Stimulated activated CD4-positive, alpha-beta T cell treated with anti-CD3 and anti-CD28 coated beads, Interleukin-1b, Interleukin-23, amount 100 ng/mL, for 48 hours (primary cell): Measurements from ENCODE around the gene DPCD.
A peak's percentile ranks its signal among the peaks of the same experiment; 100 is the strongest.

ENCODE experiments used
- DNase-seq: peaks from one replicate; pipeline ENCODE4 v3.0.0-alpha.2; 2020

DPCD gene

GRCh38 chr10:101567165-101568006 is 20.7 kb upstream of the DPCD start:
- DNase-seq: no peak

DNA sequence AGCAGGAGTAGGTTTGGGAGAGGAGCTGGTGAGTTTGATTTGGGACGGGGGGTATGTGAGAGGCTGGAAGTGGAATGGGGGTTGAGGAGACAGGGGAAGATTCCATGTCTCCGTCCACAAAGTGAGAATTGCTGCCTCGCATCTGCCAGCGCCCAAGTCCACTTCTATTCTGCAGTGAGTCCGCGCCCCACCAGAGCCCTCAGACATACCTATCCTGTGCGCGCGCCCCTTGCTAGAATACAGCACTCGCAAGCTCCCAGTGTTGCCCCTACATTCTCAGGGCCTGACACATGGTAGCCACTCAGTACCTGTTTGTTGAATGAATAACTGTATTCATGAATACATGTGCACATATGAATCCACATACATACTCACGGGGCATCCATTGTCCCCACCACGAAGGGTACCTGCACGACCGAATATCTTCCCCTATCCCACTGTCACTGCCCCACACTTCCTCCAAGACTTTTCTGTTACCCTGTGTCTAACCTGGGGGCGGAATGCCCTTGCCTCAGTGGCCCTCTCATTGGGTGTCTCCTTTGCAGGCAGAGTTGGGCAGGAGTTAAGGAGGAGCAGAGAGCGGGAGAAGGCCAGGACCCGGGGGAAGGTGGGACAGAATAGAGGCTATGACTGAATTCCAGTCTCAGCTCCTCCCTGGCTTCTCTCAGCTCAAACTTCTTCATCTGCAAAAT is 19.9 kb upstream of the DPCD start:
- no peak for DNase-seq

- DNase-seq: no peak
These were observed 18.8 kb upstream of the DPCD start for GRCh38 chr10:101569323-101569621.

GRCh38 chr10:101569622-101570427 is 18.3 kb upstream of the DPCD start:
- peak; percentile 70 for DNase-seq

GRCh38 chr10:101570428-101571270 is 17.5 kb upstream of the DPCD start:
- DNase-seq: no peak

- DNase-seq: no peak
These were observed 16.7 kb upstream of the DPCD start for GRCh38 chr10:101571271-101571925.

DNA sequence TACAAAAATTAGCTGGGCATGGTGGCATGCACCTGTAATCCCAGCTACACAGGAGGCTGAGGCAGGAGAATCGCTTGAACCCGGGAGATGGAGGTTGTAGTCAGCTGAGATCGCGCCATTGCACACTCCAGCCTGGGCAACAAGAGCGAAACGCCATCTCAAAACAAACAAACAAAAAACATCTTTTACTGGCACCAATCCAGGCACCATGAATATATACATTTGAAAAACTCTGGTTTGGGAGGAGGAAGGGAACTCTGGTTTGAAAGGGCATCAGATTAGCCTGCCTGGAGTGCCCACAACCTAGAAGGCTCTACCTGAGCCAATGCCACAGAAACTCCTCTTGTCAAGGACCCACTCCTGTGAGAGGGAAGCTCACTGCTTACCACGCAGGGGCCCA is 16.0 kb upstream of the DPCD start:
- DNase-seq: no peak

- no peak for DNase-seq
These were observed 15.3 kb upstream of the DPCD start for GRCh38 chr10:101572785-101573184.

GRCh38 chr10:101573885-101574753 is 14.0 kb upstream of the DPCD start:
- no peak for DNase-seq

- no peak for DNase-seq
These were observed 13.0 kb upstream of the DPCD start for GRCh38 chr10:101575091-101575490.

- DNase-seq: no peak
These were observed 12.4 kb upstream of the DPCD start for GRCh38 chr10:101575580-101576210.

DNA sequence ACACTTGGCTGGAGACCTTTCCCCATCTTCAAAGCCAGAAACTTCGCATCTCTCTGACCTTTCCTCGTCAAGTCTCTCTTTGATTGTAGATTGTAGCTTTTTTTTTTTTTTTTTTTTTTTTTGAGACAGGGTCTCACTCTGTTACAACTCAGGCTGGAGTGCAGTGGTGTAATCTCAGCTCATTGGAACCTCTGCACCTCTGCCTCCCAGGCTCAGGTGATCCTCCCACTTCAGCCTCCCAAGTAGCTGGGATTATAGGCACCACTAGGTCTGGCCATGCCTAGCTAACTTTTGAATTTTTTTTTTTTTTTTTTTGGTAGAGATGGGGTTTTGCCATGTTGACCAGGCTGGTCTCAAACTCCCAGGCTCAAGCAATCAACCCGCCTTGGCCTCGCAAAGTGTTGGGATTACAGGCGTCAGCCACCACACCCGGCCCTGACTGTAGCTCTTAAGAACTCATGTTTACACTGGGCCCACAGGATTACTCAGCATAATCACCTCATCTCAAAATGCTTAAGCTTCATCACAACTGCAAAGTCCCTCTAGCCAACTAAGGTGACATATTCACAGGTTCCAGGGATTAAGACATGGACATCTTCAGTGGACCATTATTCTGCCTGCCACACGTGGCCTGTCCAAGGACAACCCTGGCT is 11.8 kb upstream of the DPCD start:
- no peak for DNase-seq

GRCh38 chr10:101577121-101577871 is 10.8 kb upstream of the DPCD start:
- DNase-seq: no peak

DNA sequence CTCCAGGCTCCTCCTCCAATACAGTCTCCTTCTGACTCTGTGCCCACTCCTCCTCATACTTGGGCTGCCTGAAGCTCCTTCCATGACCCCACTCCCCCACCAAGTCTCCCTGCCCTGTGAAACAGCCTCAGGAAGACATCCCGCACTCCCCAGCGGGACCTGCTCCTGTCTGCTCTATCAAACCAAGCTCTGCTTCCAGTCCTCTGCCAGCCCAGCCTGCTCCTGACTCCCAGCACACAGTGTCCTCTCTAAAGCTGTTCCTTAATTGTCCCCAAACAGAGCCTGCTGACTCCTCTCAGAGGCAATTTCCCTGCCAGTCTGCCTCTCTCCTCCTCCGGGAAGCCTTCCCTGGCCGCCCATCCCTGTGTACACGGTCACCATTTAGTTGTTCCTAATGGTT is 9.9 kb upstream of the DPCD start:
- DNase-seq: no peak

DNA sequence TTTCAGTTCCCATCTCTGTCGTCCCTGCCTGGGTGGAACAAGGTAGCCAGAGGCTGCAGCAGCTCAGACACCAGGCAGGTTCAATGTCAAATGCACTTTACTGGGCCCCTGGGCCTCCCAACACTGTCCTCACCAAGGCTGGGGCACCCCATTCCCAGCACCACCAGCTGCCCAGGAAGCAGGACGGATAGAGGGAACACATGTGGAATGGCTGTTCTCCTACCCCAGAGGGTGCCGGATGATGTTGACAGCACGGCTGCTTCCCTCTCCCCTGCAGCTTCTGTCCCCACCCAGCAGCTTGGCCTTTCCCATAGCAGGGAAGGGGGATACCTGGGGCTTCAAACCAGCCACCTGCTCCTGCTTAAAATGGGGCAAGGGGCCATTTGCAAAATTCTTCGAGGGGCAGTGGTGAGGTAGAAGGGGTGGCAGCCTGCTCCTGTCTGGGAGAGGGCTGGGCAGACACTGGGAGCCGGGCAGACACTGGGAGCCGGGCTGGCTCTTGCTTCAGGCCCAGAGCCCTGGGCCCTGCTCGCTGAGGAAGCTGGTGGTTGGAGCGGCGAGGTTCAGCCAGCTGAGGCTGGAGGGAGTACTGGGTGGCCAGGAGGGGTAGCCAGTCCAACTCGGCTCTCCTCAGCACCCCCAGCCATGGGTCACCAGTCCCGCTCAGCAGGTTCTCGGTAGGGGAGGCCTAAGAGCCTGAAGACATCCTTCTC is 9.2 kb upstream of the DPCD start:
- no peak for DNase-seq

DNA sequence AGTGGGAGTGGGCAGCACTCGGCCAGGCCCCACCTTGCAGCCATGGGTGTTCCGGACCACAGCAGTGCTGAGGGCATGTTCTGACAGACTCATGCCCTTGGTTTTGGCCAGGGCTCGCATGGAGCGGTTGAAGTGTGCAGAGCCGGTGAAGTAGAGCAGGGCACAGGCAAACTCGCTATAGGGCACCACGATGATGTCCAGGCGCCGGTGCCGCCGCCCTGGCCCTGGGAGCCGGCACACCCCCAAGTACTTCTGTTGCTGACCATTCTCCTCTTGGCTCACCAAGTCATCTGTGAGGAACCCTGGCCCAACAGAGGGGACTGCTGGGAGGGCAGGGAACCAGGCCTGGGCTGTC is 8.6 kb upstream of the DPCD start:
- DNase-seq: no peak

- no peak for DNase-seq
These were observed 7.4 kb upstream of the DPCD start for GRCh38 chr10:101580486-101581399.

- no peak for DNase-seq
These were observed 2.3 kb upstream of the DPCD start for GRCh38 chr10:101585841-101586240.
